AG10803 (cell line): ENCODE measurements around the gene BPI.

Experiments used
- DNase-seq: peaks from one replicate; pipeline ENCODE4 v3.0.0; 2010; ENCODE audit warnings: low read depth
- H3K4me3 ChIP-seq: 2 replicates; pipeline ENCODE4 v1.5.1; 2011; ENCODE audit warnings: mild to moderate bottlenecking, low read length, control low read depth
- TF ChIP-seq, protein P1 (sequence below): conservative IDR thresholded peaks from 2 replicates; pipeline ENCODE4 v1.5.1; 2011; ENCODE audit warnings: mild to moderate bottlenecking, low read length, control low read depth, inconsistent platforms

BPI gene

DNA sequence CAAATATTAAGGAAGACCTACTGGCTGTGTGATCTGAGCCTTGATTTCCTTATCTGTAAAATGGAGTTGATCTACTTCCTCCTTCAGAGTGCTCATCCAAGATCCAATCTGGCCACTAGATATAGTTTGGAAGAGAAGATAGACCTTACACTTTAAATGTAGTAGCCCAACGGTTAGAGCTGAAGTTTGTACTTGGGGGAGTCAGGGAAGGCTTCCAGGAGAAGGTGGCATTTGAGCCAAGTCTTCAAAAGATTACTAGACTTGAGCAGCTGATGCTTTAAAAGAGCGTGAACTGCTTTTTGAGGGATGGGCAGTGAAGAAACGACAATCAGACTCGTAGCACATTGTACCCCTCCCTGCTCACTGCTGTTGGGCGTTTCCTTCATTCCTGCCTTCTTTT, 45.9 kb downstream of the BPI start:
- DNase-seq = no peak
- no peak overlapping the region for H3K4me3 ChIP-seq
- TF ChIP-seq, protein P1, sequence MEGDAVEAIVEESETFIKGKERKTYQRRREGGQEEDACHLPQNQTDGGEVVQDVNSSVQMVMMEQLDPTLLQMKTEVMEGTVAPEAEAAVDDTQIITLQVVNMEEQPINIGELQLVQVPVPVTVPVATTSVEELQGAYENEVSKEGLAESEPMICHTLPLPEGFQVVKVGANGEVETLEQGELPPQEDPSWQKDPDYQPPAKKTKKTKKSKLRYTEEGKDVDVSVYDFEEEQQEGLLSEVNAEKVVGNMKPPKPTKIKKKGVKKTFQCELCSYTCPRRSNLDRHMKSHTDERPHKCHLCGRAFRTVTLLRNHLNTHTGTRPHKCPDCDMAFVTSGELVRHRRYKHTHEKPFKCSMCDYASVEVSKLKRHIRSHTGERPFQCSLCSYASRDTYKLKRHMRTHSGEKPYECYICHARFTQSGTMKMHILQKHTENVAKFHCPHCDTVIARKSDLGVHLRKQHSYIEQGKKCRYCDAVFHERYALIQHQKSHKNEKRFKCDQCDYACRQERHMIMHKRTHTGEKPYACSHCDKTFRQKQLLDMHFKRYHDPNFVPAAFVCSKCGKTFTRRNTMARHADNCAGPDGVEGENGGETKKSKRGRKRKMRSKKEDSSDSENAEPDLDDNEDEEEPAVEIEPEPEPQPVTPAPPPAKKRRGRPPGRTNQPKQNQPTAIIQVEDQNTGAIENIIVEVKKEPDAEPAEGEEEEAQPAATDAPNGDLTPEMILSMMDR = no peak

DNA sequence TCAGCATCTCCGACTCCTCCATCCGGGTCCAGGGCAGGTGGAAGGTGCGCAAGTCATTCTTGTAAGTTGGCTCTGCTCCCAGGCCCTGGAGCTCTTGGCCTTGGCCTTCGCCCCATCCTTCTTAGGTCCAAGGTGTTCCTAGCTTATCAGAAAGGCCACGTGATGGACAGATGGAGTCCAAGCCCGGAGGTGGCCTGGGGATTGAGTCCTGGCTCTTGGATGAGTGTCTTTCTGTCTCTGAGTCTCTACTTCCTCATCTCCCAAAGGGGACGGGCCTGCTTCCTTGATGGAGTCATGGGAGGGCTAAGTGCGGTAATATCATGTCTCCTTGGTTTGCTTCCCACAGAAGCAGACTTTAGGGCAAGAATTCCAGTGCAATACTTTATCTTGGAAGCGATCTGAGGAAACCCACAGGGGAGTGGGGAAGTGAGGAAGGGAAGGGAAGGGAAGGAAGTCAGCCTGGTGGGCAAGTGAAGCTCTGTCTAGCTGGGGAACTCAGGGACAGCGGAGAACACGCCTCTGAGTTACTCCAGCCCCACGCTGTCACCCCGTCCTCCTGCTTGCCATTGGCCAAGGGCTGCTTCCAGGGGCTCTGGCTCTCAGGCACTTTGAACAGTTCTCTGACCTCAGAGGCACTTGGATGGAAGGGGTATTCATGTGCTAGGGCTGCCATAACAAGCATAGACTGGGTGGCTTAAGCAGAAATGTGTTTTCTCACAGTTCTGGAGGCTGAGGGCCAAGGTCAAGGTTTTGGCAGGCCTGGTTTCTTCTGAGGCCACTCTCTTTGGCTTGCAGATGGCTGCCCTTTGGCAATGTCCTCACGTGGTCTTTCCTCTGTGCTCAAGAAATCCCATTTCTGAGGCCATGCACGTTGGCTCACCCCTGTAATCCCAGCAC, 47.2 kb downstream of the BPI start:
- H3K4me3 ChIP-seq = no peak overlapping the region
- TF ChIP-seq, protein P1 = no peak
- no peak for DNase-seq

DNA sequence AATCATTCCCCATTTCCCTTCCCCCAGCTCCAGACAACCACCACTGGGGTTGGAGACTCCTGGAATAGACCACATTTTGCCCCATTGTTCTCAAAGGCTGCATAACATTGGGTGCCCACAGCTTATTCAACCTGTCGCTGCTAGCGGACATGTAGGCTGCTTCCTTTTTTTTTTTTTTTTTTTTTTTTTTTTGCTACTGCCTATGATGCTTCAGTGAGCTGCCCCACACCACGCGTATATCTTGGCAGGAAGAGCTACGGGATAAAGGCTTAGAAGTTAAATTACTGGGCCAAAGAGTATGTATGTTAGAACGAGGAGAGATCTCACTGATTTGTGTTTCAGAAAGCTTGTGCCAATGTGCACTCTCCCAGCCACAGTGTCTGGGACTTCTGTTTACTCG, 49.4 kb downstream of the BPI start:
- TF ChIP-seq, protein P1 = no peak
- DNase-seq = no peak
- no peak overlapping the region for H3K4me3 ChIP-seq

DNA sequence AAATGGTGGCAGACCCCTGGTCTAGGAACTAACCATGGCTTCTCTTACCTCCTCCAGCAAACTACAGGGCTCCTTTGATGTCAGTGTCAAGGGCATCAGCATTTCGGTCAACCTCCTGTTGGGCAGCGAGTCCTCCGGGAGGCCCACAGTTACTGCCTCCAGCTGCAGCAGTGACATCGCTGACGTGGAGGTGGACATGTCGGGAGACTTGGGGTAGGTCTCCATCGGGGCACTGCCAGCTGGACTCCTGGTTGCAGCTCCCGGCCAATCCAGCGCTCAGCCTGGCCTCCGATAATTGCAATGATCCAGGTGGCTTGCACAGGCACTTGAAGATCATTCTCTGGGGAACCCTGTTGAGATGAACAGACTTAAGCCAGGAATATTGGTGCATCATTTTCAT, 50.3 kb downstream of the BPI start:
- TF ChIP-seq, protein P1 = no peak
- no peak for DNase-seq
- H3K4me3 ChIP-seq = no peak overlapping the region

DNA sequence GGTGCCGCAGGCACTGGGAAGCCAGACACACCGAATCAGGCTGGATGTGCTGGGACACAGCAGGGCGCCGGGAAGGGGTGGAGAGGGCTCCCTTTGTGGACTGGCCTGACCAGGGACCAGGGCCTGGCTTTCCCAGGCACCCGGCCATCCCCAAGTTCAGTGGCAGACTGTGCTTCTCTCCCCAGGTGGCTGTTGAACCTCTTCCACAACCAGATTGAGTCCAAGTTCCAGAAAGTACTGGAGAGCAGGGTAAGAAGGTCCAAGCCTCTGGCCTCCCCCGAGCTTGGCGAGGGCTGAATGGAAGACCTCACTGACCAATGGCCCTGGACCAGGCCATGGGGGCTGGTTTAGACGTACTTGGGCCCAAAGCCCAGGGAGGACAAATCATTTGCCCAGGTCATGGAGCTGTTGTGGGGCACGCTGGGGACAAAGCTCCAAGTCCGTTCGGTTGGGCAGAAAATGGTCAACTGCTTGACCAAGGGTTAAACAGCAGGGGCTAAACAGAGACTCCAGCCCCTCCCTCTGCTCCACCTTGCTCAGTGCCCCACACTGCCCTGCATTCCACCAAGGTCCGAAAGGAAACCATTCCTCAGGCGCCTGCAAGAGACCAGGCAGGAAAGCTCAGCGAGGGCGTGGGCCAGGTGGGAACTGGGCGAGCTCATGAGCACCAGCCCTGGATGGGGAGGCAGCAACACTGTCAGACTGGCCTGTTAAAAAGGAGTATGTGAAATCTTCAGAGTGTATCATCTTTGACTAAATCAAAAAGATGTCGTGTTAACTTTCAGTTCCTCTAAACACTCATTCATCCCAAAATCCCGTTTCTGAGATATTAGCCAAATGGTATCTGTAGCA, 51.4 kb downstream of the BPI start:
- H3K4me3 ChIP-seq = no peak overlapping the region
- no peak for DNase-seq
- TF ChIP-seq, protein P1 = no peak

DNA sequence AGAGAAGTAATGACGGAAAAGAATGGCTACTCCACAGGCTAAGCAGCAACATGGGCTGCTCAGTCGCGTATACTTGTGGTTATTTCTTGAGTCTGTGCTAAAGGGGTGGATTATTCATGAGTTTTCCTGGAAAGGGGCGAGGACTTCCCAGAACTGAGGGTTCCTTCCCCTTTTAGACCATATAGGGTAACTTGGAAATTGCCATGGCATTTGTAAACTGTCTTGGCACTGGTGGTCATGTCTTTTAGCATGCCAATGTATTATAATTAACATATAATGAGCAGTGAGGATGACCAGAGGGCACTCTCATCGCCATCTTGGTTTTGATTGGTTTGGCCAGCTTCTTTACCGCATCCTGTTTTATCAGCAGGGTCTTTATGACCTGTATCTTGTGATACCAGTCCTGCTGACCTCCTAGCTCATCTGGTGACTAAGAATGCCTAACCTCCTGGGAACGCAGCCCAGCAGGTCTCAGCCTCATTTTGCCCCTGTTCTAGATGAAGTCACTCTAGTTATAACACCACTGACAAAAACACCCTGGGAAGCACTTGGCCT, 53.8 kb downstream of the BPI start:
- no peak overlapping the region for H3K4me3 ChIP-seq
- no peak for DNase-seq
- TF ChIP-seq, protein P1 = no peak
